Myocyte (in vitro differentiated cells): Measurements from ENCODE around the gene FKBP7. TPM values are rescaled to one million over a fixed set of nuclear protein-coding genes. Genes with fewer than 3 reads are reported as not detected.
A peak's percentile ranks its signal among the peaks of the same experiment; 100 is the strongest.
"Not testable (repeated sequence)": the region's sequence is repeated elsewhere in the genome, so short reads cannot be mapped to it uniquely, and the experiment has no call there.

Source experiments
- DNase-seq: peaks from one replicate; pipeline ENCODE4 v3.0.0-alpha.2; 2012; ENCODE audit warnings: low read depth
- total RNA-seq: library from RNA; depleted of rRNA; stranded (reverse); fragments of >200 nt; gene quantifications from 2 replicates; pipeline ENCODE4 v1.2.3, GENCODE V29; 2014

The FKBP7 gene
- total RNA-seq, 1 donor from 2014 or later: 32.4 TPM

GRCh38 chr2:178450524-178450773, 28.0 kb downstream of the FKBP7 start:
- DNase-seq: peak; percentile 88

- peak; percentile 23 for DNase-seq
Measured at GRCh38 chr2:178449700-178450523, 28.5 kb downstream of the FKBP7 start.

GRCh38 chr2:178448968-178449661, 29.3 kb downstream of the FKBP7 start:
- no peak for DNase-seq

GRCh38 chr2:178441426-178441825, 37.0 kb downstream of the FKBP7 start:
- no peak for DNase-seq

- no peak for DNase-seq
Measured at GRCh38 chr2:178436662-178437061, 41.7 kb downstream of the FKBP7 start.

GRCh38 chr2:178429336-178429735, 49.1 kb downstream of the FKBP7 start:
- no peak for DNase-seq

GRCh38 chr2:178428396-178428806, 50.0 kb downstream of the FKBP7 start:
- DNase-seq: no peak

GRCh38 chr2:178427458-178427857, 50.9 kb downstream of the FKBP7 start:
- no peak for DNase-seq

GRCh38 chr2:178426388-178426787, 52.0 kb downstream of the FKBP7 start:
- peak; percentile 85 for DNase-seq

- DNase-seq: no peak
Measured at GRCh38 chr2:178425255-178425827, 53.1 kb downstream of the FKBP7 start.

GRCh38 chr2:178423746-178424145, 54.7 kb downstream of the FKBP7 start:
- DNase-seq: not testable (repeated sequence)

- peak; percentile 31 for DNase-seq
Measured at GRCh38 chr2:178422097-178422496, 56.3 kb downstream of the FKBP7 start.

- DNase-seq: peak; percentile 41
Measured at GRCh38 chr2:178420463-178420999, 57.9 kb downstream of the FKBP7 start.

GRCh38 chr2:178419123-178419522, 59.3 kb downstream of the FKBP7 start:
- peak; percentile 20 for DNase-seq

GRCh38 chr2:178418426-178418825, 60.0 kb downstream of the FKBP7 start:
- DNase-seq: no peak

- no peak for DNase-seq
Measured at GRCh38 chr2:178417916-178418315, 60.5 kb downstream of the FKBP7 start.

GRCh38 chr2:178415979-178416378, 62.4 kb downstream of the FKBP7 start:
- DNase-seq: no peak

GRCh38 chr2:178414266-178415247, 63.8 kb downstream of the FKBP7 start:
- DNase-seq: peak; percentile 98
